Measurements from ENCODE around the gene KIAA0753.

DNA sequence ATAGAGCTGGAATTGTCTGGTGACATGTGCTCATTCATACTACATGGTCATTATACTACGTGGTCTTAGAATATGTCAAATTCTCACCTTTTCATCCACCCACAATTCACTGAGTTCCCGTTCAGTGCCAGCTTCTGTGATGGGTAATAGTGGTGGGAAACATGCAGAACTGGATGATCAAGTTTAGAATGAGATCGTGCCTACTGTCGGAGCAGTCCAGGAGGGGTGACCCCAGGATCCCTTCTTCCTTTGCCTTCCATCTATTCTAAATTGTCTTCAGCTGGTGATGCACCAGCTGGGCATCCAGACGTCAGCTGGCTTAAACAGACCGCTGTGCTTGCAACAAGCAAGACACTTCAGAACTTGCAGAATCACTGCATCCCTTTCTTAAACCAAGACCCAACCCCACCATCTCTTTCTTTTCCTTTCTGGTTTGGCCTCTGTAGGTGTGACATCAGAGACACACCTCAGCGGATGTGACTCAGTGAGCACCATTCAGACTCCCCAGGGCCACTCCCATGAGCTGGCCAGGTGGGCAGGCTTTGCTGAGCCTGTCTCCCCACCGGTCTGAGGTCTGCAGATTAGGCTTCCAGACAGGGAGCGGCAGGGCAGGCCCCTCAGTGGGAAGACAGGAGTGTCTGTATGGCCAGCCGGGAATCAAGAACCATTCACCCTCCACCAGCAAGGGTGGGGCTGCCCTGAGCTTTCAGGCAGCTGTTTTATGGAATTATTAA, 29.1 kb upstream of the KIAA0753 start:
- TF ChIP-seq, protein P1, sequence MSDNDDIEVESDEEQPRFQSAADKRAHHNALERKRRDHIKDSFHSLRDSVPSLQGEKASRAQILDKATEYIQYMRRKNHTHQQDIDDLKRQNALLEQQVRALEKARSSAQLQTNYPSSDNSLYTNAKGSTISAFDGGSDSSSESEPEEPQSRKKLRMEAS (IDR thresholded peaks at IDR 0.05; ENCODE audit: low read depth, low read length): no peak
- no peak for TF ChIP-seq POLR2AphosphoS5 (IDR thresholded peaks at IDR 0.05; ENCODE audit: low read length)
- no peak for TF ChIP-seq RFX5 (IDR thresholded peaks at IDR 0.05; ENCODE audit: low read depth, low read length)
- TF ChIP-seq EZH2 (IDR thresholded peaks at IDR 0.05; ENCODE audit: borderline replicate concordance, control insufficient read depth, low read depth, low read length): no peak
- no peak for TF ChIP-seq EP300 (IDR thresholded peaks at IDR 0.05; ENCODE audit: borderline replicate concordance in 1 of 2, control insufficient read depth in 1 of 2, low read depth in 2 of 2, low read length in 2 of 2)
- TF ChIP-seq, protein P2, sequence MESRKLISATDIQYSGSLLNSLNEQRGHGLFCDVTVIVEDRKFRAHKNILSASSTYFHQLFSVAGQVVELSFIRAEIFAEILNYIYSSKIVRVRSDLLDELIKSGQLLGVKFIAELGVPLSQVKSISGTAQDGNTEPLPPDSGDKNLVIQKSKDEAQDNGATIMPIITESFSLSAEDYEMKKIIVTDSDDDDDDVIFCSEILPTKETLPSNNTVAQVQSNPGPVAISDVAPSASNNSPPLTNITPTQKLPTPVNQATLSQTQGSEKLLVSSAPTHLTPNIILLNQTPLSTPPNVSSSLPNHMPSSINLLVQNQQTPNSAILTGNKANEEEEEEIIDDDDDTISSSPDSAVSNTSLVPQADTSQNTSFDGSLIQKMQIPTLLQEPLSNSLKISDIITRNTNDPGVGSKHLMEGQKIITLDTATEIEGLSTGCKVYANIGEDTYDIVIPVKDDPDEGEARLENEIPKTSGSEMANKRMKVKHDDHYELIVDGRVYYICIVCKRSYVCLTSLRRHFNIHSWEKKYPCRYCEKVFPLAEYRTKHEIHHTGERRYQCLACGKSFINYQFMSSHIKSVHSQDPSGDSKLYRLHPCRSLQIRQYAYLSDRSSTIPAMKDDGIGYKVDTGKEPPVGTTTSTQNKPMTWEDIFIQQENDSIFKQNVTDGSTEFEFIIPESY (IDR thresholded peaks at IDR 0.05): no peak
- TF ChIP-seq RB1 (IDR thresholded peaks at IDR 0.05; ENCODE audit: borderline replicate concordance): no peak
